ENCODE results near the gene EXOC5.

DNA sequence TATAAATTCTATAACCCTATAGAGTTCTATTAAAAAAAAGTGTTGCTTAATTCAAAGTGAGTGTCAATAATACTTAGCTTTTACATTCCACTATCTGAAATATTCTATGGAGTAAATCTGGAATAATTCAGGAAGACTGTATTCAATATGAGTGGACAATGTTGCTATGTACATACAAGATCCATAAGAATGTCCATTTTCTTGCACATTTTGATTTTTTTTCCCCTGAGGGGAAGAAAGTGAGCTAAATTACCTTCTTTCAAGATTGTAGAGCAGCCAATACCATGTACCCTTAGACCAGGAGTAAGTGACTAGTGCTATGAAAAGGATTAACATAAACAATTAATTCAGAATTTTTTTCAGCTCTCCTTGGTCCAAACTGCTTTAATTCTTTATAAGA, 25.4 kb downstream of the EXOC5 start:
- TF ChIP-seq, protein P1, sequence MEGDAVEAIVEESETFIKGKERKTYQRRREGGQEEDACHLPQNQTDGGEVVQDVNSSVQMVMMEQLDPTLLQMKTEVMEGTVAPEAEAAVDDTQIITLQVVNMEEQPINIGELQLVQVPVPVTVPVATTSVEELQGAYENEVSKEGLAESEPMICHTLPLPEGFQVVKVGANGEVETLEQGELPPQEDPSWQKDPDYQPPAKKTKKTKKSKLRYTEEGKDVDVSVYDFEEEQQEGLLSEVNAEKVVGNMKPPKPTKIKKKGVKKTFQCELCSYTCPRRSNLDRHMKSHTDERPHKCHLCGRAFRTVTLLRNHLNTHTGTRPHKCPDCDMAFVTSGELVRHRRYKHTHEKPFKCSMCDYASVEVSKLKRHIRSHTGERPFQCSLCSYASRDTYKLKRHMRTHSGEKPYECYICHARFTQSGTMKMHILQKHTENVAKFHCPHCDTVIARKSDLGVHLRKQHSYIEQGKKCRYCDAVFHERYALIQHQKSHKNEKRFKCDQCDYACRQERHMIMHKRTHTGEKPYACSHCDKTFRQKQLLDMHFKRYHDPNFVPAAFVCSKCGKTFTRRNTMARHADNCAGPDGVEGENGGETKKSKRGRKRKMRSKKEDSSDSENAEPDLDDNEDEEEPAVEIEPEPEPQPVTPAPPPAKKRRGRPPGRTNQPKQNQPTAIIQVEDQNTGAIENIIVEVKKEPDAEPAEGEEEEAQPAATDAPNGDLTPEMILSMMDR (conservative IDR thresholded peaks at IDR 0.05), result no peak
- no peak for TF ChIP-seq EZH2 (IDR thresholded peaks at IDR 0.05; ENCODE audit: low read depth)

All from PC-9 (cell line).